PFSK-1 (cell line): ENCODE measurements around the gene BTNL2.

Experiments used
- FOXP2 ChIP-seq: optimal IDR thresholded peaks from 2 replicates; pipeline ENCODE3; 2011; ENCODE audit warnings: borderline replicate concordance, control low read depth, inconsistent platforms; ENCODE audit not compliant: insufficient read depth; ENCODE audit errors: extremely low read length, extremely low read depth
- POLR2AphosphoS5 ChIP-seq: IDR thresholded peaks from 2 replicates; pipeline ENCODE4 v1.6.1; 2012; ENCODE audit warnings: low read depth, mild to moderate bottlenecking, control low read depth, low read length, moderate library complexity
- TAF1 ChIP-seq: IDR thresholded peaks from 2 replicates; pipeline ENCODE4 v1.6.1; 2012; ENCODE audit warnings: low read length, control low read depth, borderline replicate concordance; ENCODE audit not compliant: insufficient read depth
- TF ChIP-seq, protein P1 (sequence below), 2 experiments: IDR thresholded peaks; 2 replicates each; pipeline versions ENCODE4 v1.6.1 to v1.8.0; 2011 to 2012; ENCODE audit warnings: low read depth in 2 of 2, low read length in 2 of 2, control low read depth in 1 of 2, inconsistent platforms in 1 of 2, mild to moderate bottlenecking in 1 of 2, moderate library complexity in 1 of 2; ENCODE audit not compliant: insufficient read depth in 1 of 2

DNA sequence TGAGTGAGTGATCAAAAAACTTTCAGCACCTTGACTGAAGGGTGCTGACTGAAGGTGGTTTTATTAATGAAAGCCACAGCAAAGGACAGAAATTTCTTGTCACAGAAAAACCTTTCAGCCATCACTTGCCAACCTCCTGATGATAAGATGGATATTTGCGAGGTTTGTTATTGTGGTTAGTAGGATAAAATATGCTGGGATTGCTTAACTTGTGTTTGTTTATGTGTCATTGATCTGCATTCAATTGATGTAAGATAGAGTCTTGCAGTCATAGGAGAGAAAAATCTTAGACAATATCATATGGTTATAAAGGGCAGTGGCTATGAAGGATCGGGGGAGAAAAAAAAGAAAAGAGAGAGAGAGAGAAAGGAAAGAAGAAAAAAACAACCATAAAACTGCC lies 36.5 kb downstream of the BTNL2 start:
- TF ChIP-seq, protein P1, sequence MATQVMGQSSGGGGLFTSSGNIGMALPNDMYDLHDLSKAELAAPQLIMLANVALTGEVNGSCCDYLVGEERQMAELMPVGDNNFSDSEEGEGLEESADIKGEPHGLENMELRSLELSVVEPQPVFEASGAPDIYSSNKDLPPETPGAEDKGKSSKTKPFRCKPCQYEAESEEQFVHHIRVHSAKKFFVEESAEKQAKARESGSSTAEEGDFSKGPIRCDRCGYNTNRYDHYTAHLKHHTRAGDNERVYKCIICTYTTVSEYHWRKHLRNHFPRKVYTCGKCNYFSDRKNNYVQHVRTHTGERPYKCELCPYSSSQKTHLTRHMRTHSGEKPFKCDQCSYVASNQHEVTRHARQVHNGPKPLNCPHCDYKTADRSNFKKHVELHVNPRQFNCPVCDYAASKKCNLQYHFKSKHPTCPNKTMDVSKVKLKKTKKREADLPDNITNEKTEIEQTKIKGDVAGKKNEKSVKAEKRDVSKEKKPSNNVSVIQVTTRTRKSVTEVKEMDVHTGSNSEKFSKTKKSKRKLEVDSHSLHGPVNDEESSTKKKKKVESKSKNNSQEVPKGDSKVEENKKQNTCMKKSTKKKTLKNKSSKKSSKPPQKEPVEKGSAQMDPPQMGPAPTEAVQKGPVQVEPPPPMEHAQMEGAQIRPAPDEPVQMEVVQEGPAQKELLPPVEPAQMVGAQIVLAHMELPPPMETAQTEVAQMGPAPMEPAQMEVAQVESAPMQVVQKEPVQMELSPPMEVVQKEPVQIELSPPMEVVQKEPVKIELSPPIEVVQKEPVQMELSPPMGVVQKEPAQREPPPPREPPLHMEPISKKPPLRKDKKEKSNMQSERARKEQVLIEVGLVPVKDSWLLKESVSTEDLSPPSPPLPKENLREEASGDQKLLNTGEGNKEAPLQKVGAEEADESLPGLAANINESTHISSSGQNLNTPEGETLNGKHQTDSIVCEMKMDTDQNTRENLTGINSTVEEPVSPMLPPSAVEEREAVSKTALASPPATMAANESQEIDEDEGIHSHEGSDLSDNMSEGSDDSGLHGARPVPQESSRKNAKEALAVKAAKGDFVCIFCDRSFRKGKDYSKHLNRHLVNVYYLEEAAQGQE (IDR thresholded peaks at IDR 0.05; ENCODE audit: insufficient read depth in 1 of 2, low read depth in 2 of 2, low read length in 2 of 2) = no peak
- no peak for TF ChIP-seq POLR2AphosphoS5
- no peak for TF ChIP-seq TAF1
- TF ChIP-seq FOXP2 = no peak
